PC-9 (cell line): ENCODE data around the gene CEP126. TPM values are rescaled to one million over a fixed set of nuclear protein-coding genes. Genes with fewer than 3 reads are reported as not detected.
A peak's percentile ranks its signal among the peaks of the same experiment; 100 is the strongest.

ENCODE experiments used
- BruUV-seq: library from RNA; stranded (reverse); fragments of 400-500 nt; replicated peaks from 2 replicates; lab custom pipeline; 2021; lab: Mats Ljungman, UMichigan
- CTCF ChIA-PET: fragments of 300-600 bp; sonication (Branson Sonifier 250); formaldehyde crosslinking; loops from one replicate; lab custom pipeline; 2022; ENCODE audit warnings: antibody characterized with exemption; lab: Charles Lee
- POLR2A ChIA-PET: fragments of 300-600 bp; sonication (Branson Sonifier 250); formaldehyde crosslinking; loops from one replicate; lab custom pipeline; 2022; ENCODE audit warnings: antibody characterized with exemption; ENCODE audit not compliant: unreplicated experiment; lab: Charles Lee
- DNase-seq, 2 experiments: peaks; one replicate each; pipeline versions ENCODE4 v3.0.0 to v3.0.0-alpha.2; 2015 to 2022; ENCODE audit warnings: mixed read lengths in 1 of 2
- H2AFZ ChIP-seq: fragments of 200-600 bp; sonication (generic); 2 replicates; pipeline ENCODE4 v1.8.1; 2017; ENCODE audit warnings: antibody characterized with exemption
- H3F3A ChIP-seq: fragments of 200-600 bp; sonication (generic); 2 replicates; pipeline ENCODE4 v1.8.1; 2017; ENCODE audit warnings: antibody characterized with exemption, mild to moderate bottlenecking, low read depth; ENCODE audit not compliant: insufficient read depth
- H3K27ac ChIP-seq: fragments of 200-600 bp; sonication (generic); 2 replicates; pipeline ENCODE4 v1.6.1; 2016; ENCODE audit warnings: mixed run types
- H3K27me3 ChIP-seq: fragments of 200-600 bp; sonication (generic); 2 replicates; pipeline ENCODE4 v1.6.1; 2016; ENCODE audit warnings: low read depth, mixed run types; ENCODE audit not compliant: insufficient read depth
- H3K36me3 ChIP-seq: fragments of 200-600 bp; sonication (generic); 2 replicates; pipeline ENCODE4 v1.6.1; 2016; ENCODE audit warnings: low read depth, mixed run types
- H3K4me1 ChIP-seq: fragments of 200-600 bp; sonication (generic); replicated peaks from 2 replicates; pipeline ENCODE4 v1.6.1; 2016; ENCODE audit warnings: mixed run types; ENCODE audit not compliant: insufficient read depth
- H3K4me2 ChIP-seq: fragments of 200-600 bp; sonication (generic); 2 replicates; pipeline ENCODE4 v1.6.1; 2017; ENCODE audit warnings: mixed run types
- H3K4me3 ChIP-seq: fragments of 200-600 bp; sonication (generic); 2 replicates; pipeline ENCODE4 v1.6.1; 2016; ENCODE audit warnings: mixed run types
- H3K79me2 ChIP-seq: fragments of 200-600 bp; sonication (generic); 2 replicates; pipeline ENCODE4 v1.6.1; 2017; ENCODE audit warnings: low read depth, mixed run types
- H3K9me2 ChIP-seq: fragments of 200-600 bp; sonication (generic); 2 replicates; pipeline ENCODE4 v1.8.1; 2017; ENCODE audit warnings: mild to moderate bottlenecking; ENCODE audit not compliant: insufficient read depth
- H3K9me3 ChIP-seq: fragments of 200-600 bp; sonication (generic); 2 replicates; pipeline ENCODE4 v1.8.1; 2016; ENCODE audit warnings: low read depth; ENCODE audit not compliant: insufficient read depth
- H4K20me1 ChIP-seq: fragments of 200-600 bp; sonication (generic); 2 replicates; pipeline ENCODE4 v1.8.1; 2017; ENCODE audit not compliant: insufficient read depth
- CTCF ChIP-seq: fragments of 200-600 bp; sonication (generic); conservative IDR thresholded peaks from 2 replicates; pipeline ENCODE4 v1.6.1; 2017; ENCODE audit warnings: mixed run types, antibody characterized with exemption, mild to moderate bottlenecking, moderate library complexity
- EZH2 ChIP-seq: fragments of 200-600 bp; sonication (generic); IDR thresholded peaks from 2 replicates; pipeline ENCODE4 v1.8.0; 2017; ENCODE audit warnings: antibody characterized with exemption, low read depth
- intact Hi-C: fragments of 100-400 bp; cut with micrococcal nuclease; formaldehyde crosslinking; loops from one replicate; pipeline ENCODE4 v1.10.0; 2022; ENCODE audit not compliant: unreplicated experiment
- total RNA-seq: library from RNA; stranded (reverse); gene quantifications from 2 replicates; pipeline ENCODE4 v1.2.3, GENCODE V29; 2021

The CEP126 gene
- total RNA-seq, 1 experiment from 2014 or later, result 6.0 TPM

- TF ChIP-seq EZH2 (no peak), CTCF (no peak)
- peak; percentile 90 to 97 for DNase-seq
- peak overlapping the region; percentile 84 for H3K27ac ChIP-seq
- ChIA-PET POLR2A (interaction anchor here (0.6 kb wide), 1 partner anchor 105 kb away, joined by 5 read pairs; no protein-coding TSS in a partner anchor), CTCF (no interaction called here)
- H3K9me3 ChIP-seq, result peaks cover 4% of the 10 kb centered on the region; the same call in 1 of the 2 replicates
- no peaks in the 10 kb centered on the region for H3K27me3 ChIP-seq
- H3K79me2 ChIP-seq, result no peaks in the 10 kb centered on the region
- peak overlapping the region; percentile 26; the same call in 1 of the 2 replicates for H2AFZ ChIP-seq
- no peaks in the 10 kb centered on the region for H4K20me1 ChIP-seq
- H3F3A ChIP-seq, result peaks cover 54% of the 10 kb centered on the region
- no peaks in the 10 kb centered on the region for H3K9me2 ChIP-seq
- H3K4me2 ChIP-seq, result peak overlapping the region; percentile 75
- H3K4me3 ChIP-seq, result peak overlapping the region; percentile 30; the same call in 1 of the 2 replicates
- peaks cover 75% of the 10 kb centered on the region for H3K4me1 ChIP-seq
- intact Hi-C loops, result loop anchor here (1.0 to 10.0 kb wide), 5 partner anchors 100 to 604 kb away; partner anchors contain the start of gene BIRC2
- H3K36me3 ChIP-seq, result no peaks in the 10 kb centered on the region
- BruUV-seq, result no TSS peak
Observed at GRCh38 chr11:102010776-102011494, 96.1 kb downstream of the CEP126 start.

GRCh38 chr11:102012946-102013345, 98.1 kb downstream of the CEP126 start:
- peaks cover 34% of the 10 kb centered on the region for H3F3A ChIP-seq
- no peaks in the 10 kb centered on the region for H3K27me3 ChIP-seq
- no peaks in the 10 kb centered on the region for H3K79me2 ChIP-seq
- H3K36me3 ChIP-seq, result no peaks in the 10 kb centered on the region
- CTCF ChIA-PET, result no interaction called here
- peaks cover 56% of the 10 kb centered on the region for H3K4me1 ChIP-seq
- no peak overlapping the region for H3K4me2 ChIP-seq
- no peak overlapping the region for H3K27ac ChIP-seq
- BruUV-seq, result no TSS peak
- no peaks in the 10 kb centered on the region for H4K20me1 ChIP-seq
- DNase-seq, result peak in 1 of 2 experiments; percentile 44
- intact Hi-C loops, result loop anchor here (5.0 to 10.0 kb wide), 2 partner anchors 334 to 602 kb away; partner anchors contain the start of gene BIRC2
- POLR2A ChIA-PET, result interaction anchor here (0.6 kb wide), 1 partner anchor 837 kb away, joined by 3 read pairs; no protein-coding TSS in a partner anchor
- H3K9me2 ChIP-seq, result no peaks in the 10 kb centered on the region
- H3K9me3 ChIP-seq, result no peaks in the 10 kb centered on the region; the same call in 1 of the 2 replicates
- no peak overlapping the region for H2AFZ ChIP-seq
- TF ChIP-seq EZH2 (no peak), CTCF (no peak)
- no peak overlapping the region for H3K4me3 ChIP-seq

- Histone ChIP-seq H3K4me3 (no peak overlapping the region), H3K4me2 (no peak overlapping the region), H3K9me3 (no peaks in the 10 kb centered on the region; the same call in 1 of the 2 replicates), H2AFZ (no peak overlapping the region), H3K27me3 (no peaks in the 10 kb centered on the region), H3K4me1 (peaks cover 38% of the 10 kb centered on the region), H3F3A (peaks cover 21% of the 10 kb centered on the region), H3K9me2 (no peaks in the 10 kb centered on the region), H3K36me3 (no peaks in the 10 kb centered on the region), H3K79me2 (no peaks in the 10 kb centered on the region), H4K20me1 (no peaks in the 10 kb centered on the region), H3K27ac (no peak overlapping the region)
- ChIA-PET POLR2A (no interaction called here), CTCF (no interaction called here)
- no peak for DNase-seq
- intact Hi-C loops, result loop anchor here (5.0 to 10.0 kb wide), 2 partner anchors 333 to 600 kb away; partner anchors contain the start of gene BIRC2
- no peak for TF ChIP-seq CTCF
- no peak for TF ChIP-seq EZH2
- BruUV-seq, result no TSS peak
Observed at GRCh38 chr11:102014756-102015155, 99.9 kb downstream of the CEP126 start.
